Measurements from ENCODE around the gene TAOK3.

GRCh38 chr12:118102070-118102469 lies 270.6 kb downstream of the TAOK3 start:
- TF ChIP-seq CTCF (IDR thresholded peaks at IDR 0.05), result no peak
- TF ChIP-seq POLR2A (IDR thresholded peaks at IDR 0.05), result no peak
